ENCODE data around the gene SUPT5H.
"Not testable (repeated sequence)": the region's sequence is repeated elsewhere in the genome, so short reads cannot be mapped to it uniquely, and the experiment has no call there.

SUPT5H gene

GRCh38 chr19:39426170-39426569, 19.2 kb upstream of the SUPT5H start:
- no peak for DNase-seq

- DNase-seq = no peak
Measured at GRCh38 chr19:39427707-39428106, 17.7 kb upstream of the SUPT5H start.

- DNase-seq = no peak
Measured at GRCh38 chr19:39428283-39429112, 16.9 kb upstream of the SUPT5H start.

- peak; percentile 74 for DNase-seq
Measured at GRCh38 chr19:39430675-39431593, 14.4 kb upstream of the SUPT5H start.

- DNase-seq = no peak
Measured at GRCh38 chr19:39432677-39433025, 12.7 kb upstream of the SUPT5H start.

GRCh38 chr19:39433480-39434079, 11.8 kb upstream of the SUPT5H start:
- DNase-seq = no peak

- DNase-seq = no peak
Measured at GRCh38 chr19:39434123-39435076, 11.0 kb upstream of the SUPT5H start.

- DNase-seq = peak; percentile 100
Measured at GRCh38 chr19:39435499-39436349, 9.7 kb upstream of the SUPT5H start, which contains the start of gene RPS16. TSS of gene RPS16 (minus strand) at chr19:39435949. CDS start at chr19:39435895, 54 bp downstream.

- DNase-seq = no peak
Measured at GRCh38 chr19:39436350-39436716, 9.0 kb upstream of the SUPT5H start.

GRCh38 chr19:39438270-39438934, 7.0 kb upstream of the SUPT5H start:
- DNase-seq = no peak

GRCh38 chr19:39444598-39445195, 685 bp upstream of the SUPT5H start:
- DNase-seq = no peak

GRCh38 chr19:39446365-39447084, 1.1 kb downstream of the SUPT5H start:
- DNase-seq = no peak

GRCh38 chr19:39448271-39448670, 2.9 kb downstream of the SUPT5H start:
- peak; percentile 61 for DNase-seq

GRCh38 chr19:39449116-39449797, 3.9 kb downstream of the SUPT5H start:
- no peak for DNase-seq

GRCh38 chr19:39451257-39451656, 5.9 kb downstream of the SUPT5H start:
- DNase-seq = not testable (repeated sequence)

GRCh38 chr19:39463403-39463802, 18.0 kb downstream of the SUPT5H start:
- DNase-seq = no peak

GRCh38 chr19:39465956-39466747, 20.8 kb downstream of the SUPT5H start:
- no peak for DNase-seq

- DNase-seq = no peak
Measured at GRCh38 chr19:39467941-39468340, 22.6 kb downstream of the SUPT5H start.

Data from activated CD4-positive, alpha-beta T cell treated with anti-CD3 and anti-CD28 coated beads for 48 hours (primary cell).